SK-N-SH (cell line): ENCODE data around the gene OPA1. TPM values are rescaled to one million over a fixed set of nuclear protein-coding genes. Genes with fewer than 3 reads are reported as not detected.

ENCODE experiments used
- CTCF ChIA-PET: fragments of 300-600, 350-600 bp; formaldehyde crosslinking; extraction: SDS; loops from one replicate; lab custom pipeline; 2021; lab: Yijun Ruan, JAX
- POLR2A ChIA-PET: fragments of 350-600 bp; sonication (Branson Sonifier 250); formaldehyde crosslinking; extraction: SDS; loops from one replicate; lab custom pipeline; 2020; ENCODE audit warnings: antibody characterized with exemption, inconsistent platforms; lab: Yijun Ruan, JAX
- DNase-seq: peaks from one replicate; pipeline ENCODE4 v3.0.0; 2012
- H2AFZ ChIP-seq: fragments of 200-600 bp; sonication (generic); 2 replicates; pipeline ENCODE4 v1.8.1; 2016; ENCODE audit warnings: antibody characterized with exemption, mild to moderate bottlenecking, low read depth
- H3F3A ChIP-seq: fragments of 200-600 bp; sonication (generic); replicated peaks from 2 replicates; pipeline ENCODE3; 2016; ENCODE audit warnings: antibody characterized with exemption, mild to moderate bottlenecking; ENCODE audit not compliant: insufficient read depth
- H3K27ac ChIP-seq, 2 experiments: fragments of 200-500 bp in 1 of 2; fragments of 200-600 bp in 1 of 2; sonication (Bioruptor generic) in 1 of 2; sonication (generic), shearing (Covaris generic) in 1 of 2; 2 replicates each; pipeline versions ENCODE4 v1.5.1 to v1.6.1; 2014 to 2016; ENCODE audit warnings: low read depth in 2 of 2, inconsistent platforms in 1 of 2, low read length in 1 of 2, mild to moderate bottlenecking in 1 of 2, mixed read lengths in 1 of 2
- H3K27me3 ChIP-seq: fragments of 200-600 bp; sonication (generic), shearing (Covaris generic); 2 replicates; pipeline ENCODE4 v1.6.1; 2016; ENCODE audit warnings: mixed run types; ENCODE audit not compliant: insufficient read depth
- H3K36me3 ChIP-seq, 2 experiments: fragments of 200-500 bp in 1 of 2; fragments of 200-600 bp in 1 of 2; sonication (Bioruptor generic) in 1 of 2; sonication (generic) in 1 of 2; replicated peaks in 1 of 2; 2 replicates each; pipeline versions ENCODE3 to v1.5.1; 2014 to 2016; ENCODE audit warnings: low read length in 1 of 2, mild to moderate bottlenecking in 1 of 2; ENCODE audit not compliant: insufficient read depth in 2 of 2, control insufficient read depth in 1 of 2
- H3K4me1 ChIP-seq, 2 experiments: fragments of 200-500 bp in 1 of 2; fragments of 200-600 bp in 1 of 2; sonication (Bioruptor generic) in 1 of 2; sonication (generic), shearing (Covaris generic) in 1 of 2; 2 replicates each; pipeline versions ENCODE4 v1.5.1 to v1.6.1; 2014 to 2016; ENCODE audit warnings: low read depth in 1 of 2, low read length in 1 of 2, mixed run types in 1 of 2; ENCODE audit not compliant: insufficient read depth in 2 of 2, control insufficient read depth in 1 of 2
- H3K4me2 ChIP-seq: fragments of 200-600 bp; sonication (generic), shearing (Covaris generic); 2 replicates; pipeline ENCODE4 v1.6.1; 2017; ENCODE audit warnings: mixed run types
- H3K4me3 ChIP-seq, 2 experiments: fragments of 200-500 bp in 1 of 2; fragments of 200-600 bp in 1 of 2; sonication (Bioruptor generic) in 1 of 2; sonication (generic), shearing (Covaris generic) in 1 of 2; 2 replicates each; pipeline versions ENCODE4 v1.5.1 to v1.8.1; 2014 to 2016; ENCODE audit warnings: low read depth in 2 of 2, inconsistent platforms in 1 of 2, low read length in 1 of 2, mild to moderate bottlenecking in 1 of 2, mixed read lengths in 1 of 2, moderate library complexity in 1 of 2
- H3K79me2 ChIP-seq: fragments of 200-600 bp; sonication (generic); 2 replicates; pipeline ENCODE4 v1.8.1; 2017; ENCODE audit warnings: mild to moderate bottlenecking; ENCODE audit not compliant: insufficient read depth
- H3K9ac ChIP-seq: fragments of 200-600 bp; sonication (generic); 2 replicates; pipeline ENCODE4 v1.6.1; 2017; ENCODE audit warnings: mixed run types
- H3K9me2 ChIP-seq: fragments of 200-600 bp; sonication (generic); 2 replicates; pipeline ENCODE4 v1.6.1; 2017; ENCODE audit warnings: mixed run types
- H3K9me3 ChIP-seq: fragments of 200-600 bp; sonication (generic); 2 replicates; pipeline ENCODE4 v1.6.1; 2017; ENCODE audit warnings: mixed run types, mild to moderate bottlenecking, moderate library complexity
- H4K20me1 ChIP-seq: fragments of 200-600 bp; sonication (generic); 2 replicates; pipeline ENCODE4 v1.6.1; 2017; ENCODE audit warnings: mild to moderate bottlenecking, mixed run types; ENCODE audit not compliant: insufficient read depth
- ELF1 ChIP-seq: IDR thresholded peaks from 2 replicates; pipeline ENCODE4 v1.4.0; 2012
- EP300 ChIP-seq, 2 experiments: IDR thresholded peaks; 2 replicates each; pipeline versions ENCODE4 v1.4.0 to v1.6.1; 2012; ENCODE audit warnings: borderline replicate concordance in 1 of 2, low read depth in 1 of 2, low read length in 1 of 2
- EZH2phosphoT487 ChIP-seq: fragments of 200-600 bp; sonication (generic); IDR thresholded peaks from 2 replicates; pipeline ENCODE4 v1.6.1; 2017; ENCODE audit warnings: low read depth, mixed run types, mild to moderate bottlenecking, antibody characterized with exemption, moderate library complexity, borderline replicate concordance
- FOSL2 ChIP-seq: IDR thresholded peaks from 2 replicates; pipeline ENCODE4 v1.4.0; 2012; ENCODE audit warnings: low read depth, mild to moderate bottlenecking, moderate library complexity, borderline replicate concordance
- FOXJ3 ChIP-seq: sonication (generic); formaldehyde crosslinking; IDR thresholded peaks from 2 replicates; pipeline ENCODE4 v1.5.1; 2020; ENCODE audit warnings: mild to moderate bottlenecking, missing genetic modification reagents
- JUND ChIP-seq: IDR thresholded peaks from 2 replicates; pipeline ENCODE4 v1.4.0; 2012
- MEF2A ChIP-seq: IDR thresholded peaks from 2 replicates; pipeline ENCODE4 v1.4.0; 2012; ENCODE audit warnings: low read depth, borderline replicate concordance
- MXI1 ChIP-seq: IDR thresholded peaks from 2 replicates; pipeline ENCODE4 v1.6.1; 2012; ENCODE audit warnings: mild to moderate bottlenecking, low read depth, low read length, improper control_type of control experiment
- NFIC ChIP-seq: IDR thresholded peaks from 2 replicates; pipeline ENCODE4 v1.4.0; 2012; ENCODE audit warnings: borderline replicate concordance
- NRF1 ChIP-seq: IDR thresholded peaks from 2 replicates; pipeline ENCODE4 v1.6.1; 2012; ENCODE audit warnings: low read depth, mild to moderate bottlenecking, low read length
- POLR2AphosphoS5 ChIP-seq: IDR thresholded peaks from 2 replicates; pipeline ENCODE4 v1.6.1; 2012; ENCODE audit warnings: low read depth, low read length
- RAD21 ChIP-seq: IDR thresholded peaks from 2 replicates; pipeline ENCODE4 v1.6.1; 2012; ENCODE audit warnings: mild to moderate bottlenecking, low read length
- RCOR1 ChIP-seq: fragments of 150-350 bp; IDR thresholded peaks from 2 replicates; pipeline ENCODE4 v1.6.1; 2017; ENCODE audit warnings: antibody characterized with exemption, low read length
- RFX5 ChIP-seq: IDR thresholded peaks from 2 replicates; pipeline ENCODE4 v1.6.1; 2012; ENCODE audit warnings: mild to moderate bottlenecking, improper control_type of control experiment, low read length
- RXRA ChIP-seq: IDR thresholded peaks from 2 replicates; pipeline ENCODE4 v1.4.0; 2012; ENCODE audit warnings: low read depth, mild to moderate bottlenecking, borderline replicate concordance
- SIN3A ChIP-seq: IDR thresholded peaks from 2 replicates; pipeline ENCODE4 v1.6.1; 2012; ENCODE audit warnings: low read depth, mild to moderate bottlenecking, low read length, moderate library complexity, borderline replicate concordance
- SMC3 ChIP-seq: IDR thresholded peaks from 2 replicates; pipeline ENCODE4 v1.6.1; 2012; ENCODE audit warnings: low read depth, low read length, improper control_type of control experiment
- TAF1 ChIP-seq: IDR thresholded peaks from 2 replicates; pipeline ENCODE4 v1.6.1; 2012; ENCODE audit warnings: low read depth, mild to moderate bottlenecking, low read length, moderate library complexity, borderline replicate concordance
- TCF12 ChIP-seq: IDR thresholded peaks from 2 replicates; pipeline ENCODE4 v1.4.0; 2012
- TEAD4 ChIP-seq: IDR thresholded peaks from 2 replicates; pipeline ENCODE4 v1.4.0; 2012; ENCODE audit warnings: mild to moderate bottlenecking, borderline replicate concordance; ENCODE audit not compliant: insufficient read depth
- YY1 ChIP-seq: IDR thresholded peaks from 2 replicates; pipeline ENCODE4 v1.4.0; 2012; ENCODE audit warnings: low read depth, mild to moderate bottlenecking
- WGBS: methylation state at CpG from one replicate; pipeline ENCODE4 v1.1.6; 2017; ENCODE audit warnings: low lambda C conversion rate; 5-methylcytosine and 5-hydroxymethylcytosine counted together
- polyA plus RNA-seq, 3 experiments: library from polyadenylated mRNA; depleted of rRNA; stranded (reverse); fragments of >200 nt; gene quantifications; 2 replicates each; pipeline ENCODE4 v1.2.3, GENCODE V29; 2012
- TF ChIP-seq, protein P1 (sequence below): IDR thresholded peaks from 2 replicates; pipeline ENCODE4; 2012
- TF ChIP-seq, protein P2 (sequence below): fragments of 200-600 bp; sonication (generic); IDR thresholded peaks from 2 replicates; pipeline ENCODE4 v1.6.1; 2017; ENCODE audit warnings: antibody characterized with exemption, mild to moderate bottlenecking, moderate library complexity
- TF ChIP-seq, protein P3 (sequence below): fragments of 150-350 bp; IDR thresholded peaks from 2 replicates; pipeline ENCODE4 v1.6.1; 2016; ENCODE audit warnings: mild to moderate bottlenecking, low read depth, low read length
- TF ChIP-seq, protein P4 (sequence below): IDR thresholded peaks from 2 replicates; pipeline ENCODE4 v1.4.0; 2012; ENCODE audit warnings: low read depth, borderline replicate concordance

The OPA1 gene
- polyA plus RNA-seq, 1 of the 3 experiments (the other 2 are of a cell fraction): 11.4 TPM

DNA sequence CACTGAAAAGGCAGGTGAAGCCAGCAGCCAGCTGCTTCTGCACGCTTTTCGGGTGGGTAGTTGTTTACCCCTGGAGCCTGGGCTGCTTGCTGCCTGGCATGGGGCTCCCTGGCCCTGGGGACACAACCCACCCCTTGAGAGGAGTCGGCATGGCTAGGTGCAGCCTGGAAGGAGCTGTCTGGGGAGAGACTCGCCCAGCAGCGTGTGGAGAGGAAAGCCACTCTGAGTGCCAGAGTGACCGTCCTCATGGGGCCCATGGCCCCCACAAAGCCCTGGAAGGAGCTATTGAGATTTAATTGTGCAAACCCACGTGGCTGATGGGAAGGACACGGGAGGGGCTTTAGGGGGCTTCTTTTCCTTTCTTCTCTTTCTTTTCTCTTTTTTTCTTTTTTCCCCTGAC lies 137.5 kb downstream of the OPA1 start:
- Histone ChIP-seq H3K27ac (no peak overlapping the region), H3K79me2 (no peaks in the 10 kb centered on the region), H3K4me3 (no peak overlapping the region), H3K9me3 (no peaks in the 10 kb centered on the region), H3K4me2 (no peak overlapping the region), H3K27me3 (no peaks in the 10 kb centered on the region; the same call in 1 of the 2 replicates), H3K9me2 (no peaks in the 10 kb centered on the region), H2AFZ (no peak overlapping the region), H4K20me1 (no peaks in the 10 kb centered on the region), H3K4me1 (no peaks in the 10 kb centered on the region; a peak in 1 of 4 replicates), H3K9ac (no peak overlapping the region), H3K36me3 (no peaks in the 10 kb centered on the region), H3F3A (no peaks in the 10 kb centered on the region)
- ChIA-PET POLR2A (no interaction called here), CTCF (interaction anchor here (0.9 to 1.3 kb wide), 3 partner anchors 12 to 583 kb away, joined by 3 to 4 read pairs (median 3); no protein-coding TSS in a partner anchor)
- TF ChIP-seq SMC3 (no peak), NFIC (no peak), SIN3A (no peak), RCOR1 (no peak), YY1 (no peak), TAF1 (no peak), RAD21 (no peak), RXRA (no peak), ELF1 (no peak), TCF12 (no peak), FOSL2 (no peak), FOXJ3 (CRISPR knock-in tag) (no peak)
- TF ChIP-seq, protein P1, sequence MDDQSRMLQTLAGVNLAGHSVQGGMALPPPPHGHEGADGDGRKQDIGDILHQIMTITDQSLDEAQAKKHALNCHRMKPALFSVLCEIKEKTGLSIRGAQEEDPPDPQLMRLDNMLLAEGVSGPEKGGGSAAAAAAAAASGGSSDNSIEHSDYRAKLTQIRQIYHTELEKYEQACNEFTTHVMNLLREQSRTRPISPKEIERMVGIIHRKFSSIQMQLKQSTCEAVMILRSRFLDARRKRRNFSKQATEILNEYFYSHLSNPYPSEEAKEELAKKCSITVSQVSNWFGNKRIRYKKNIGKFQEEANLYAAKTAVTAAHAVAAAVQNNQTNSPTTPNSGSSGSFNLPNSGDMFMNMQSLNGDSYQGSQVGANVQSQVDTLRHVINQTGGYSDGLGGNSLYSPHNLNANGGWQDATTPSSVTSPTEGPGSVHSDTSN: no peak
- TF ChIP-seq, protein P2, sequence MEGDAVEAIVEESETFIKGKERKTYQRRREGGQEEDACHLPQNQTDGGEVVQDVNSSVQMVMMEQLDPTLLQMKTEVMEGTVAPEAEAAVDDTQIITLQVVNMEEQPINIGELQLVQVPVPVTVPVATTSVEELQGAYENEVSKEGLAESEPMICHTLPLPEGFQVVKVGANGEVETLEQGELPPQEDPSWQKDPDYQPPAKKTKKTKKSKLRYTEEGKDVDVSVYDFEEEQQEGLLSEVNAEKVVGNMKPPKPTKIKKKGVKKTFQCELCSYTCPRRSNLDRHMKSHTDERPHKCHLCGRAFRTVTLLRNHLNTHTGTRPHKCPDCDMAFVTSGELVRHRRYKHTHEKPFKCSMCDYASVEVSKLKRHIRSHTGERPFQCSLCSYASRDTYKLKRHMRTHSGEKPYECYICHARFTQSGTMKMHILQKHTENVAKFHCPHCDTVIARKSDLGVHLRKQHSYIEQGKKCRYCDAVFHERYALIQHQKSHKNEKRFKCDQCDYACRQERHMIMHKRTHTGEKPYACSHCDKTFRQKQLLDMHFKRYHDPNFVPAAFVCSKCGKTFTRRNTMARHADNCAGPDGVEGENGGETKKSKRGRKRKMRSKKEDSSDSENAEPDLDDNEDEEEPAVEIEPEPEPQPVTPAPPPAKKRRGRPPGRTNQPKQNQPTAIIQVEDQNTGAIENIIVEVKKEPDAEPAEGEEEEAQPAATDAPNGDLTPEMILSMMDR: no peak
- DNase-seq: no peak
- 63% methylated on average over 7 of the region's 8 CpGs for WGBS

DNA sequence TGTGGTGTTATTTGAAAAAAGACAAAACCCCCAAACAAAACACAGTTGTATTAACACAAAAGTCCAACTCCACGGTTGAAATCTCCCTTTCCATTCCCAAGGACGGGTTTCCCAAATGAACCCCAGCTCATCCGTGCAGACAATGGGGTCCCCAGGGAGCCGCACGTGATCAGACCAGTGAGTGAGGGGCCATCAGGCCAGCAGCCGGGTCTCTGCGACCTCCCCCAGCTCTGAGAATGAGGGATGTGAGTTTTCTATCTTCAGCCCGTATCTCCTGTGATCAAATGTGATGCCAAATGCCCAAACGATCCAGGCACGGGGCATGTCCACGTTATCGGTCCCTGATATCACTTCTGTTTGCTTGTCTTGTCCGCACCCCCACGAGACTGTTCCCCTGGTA lies 138.0 kb downstream of the OPA1 start:
- H2AFZ ChIP-seq: no peak overlapping the region
- no peak overlapping the region for H3K4me3 ChIP-seq
- no peak for DNase-seq
- ChIA-PET POLR2A (no interaction called here), CTCF (interaction anchor here (1.1 to 1.3 kb wide), 2 partner anchors 15 to 583 kb away, joined by 3 to 4 read pairs; no protein-coding TSS in a partner anchor)
- H3K9ac ChIP-seq: no peak overlapping the region
- no peaks in the 10 kb centered on the region; the same call in 1 of the 2 replicates for H3K27me3 ChIP-seq
- no peaks in the 10 kb centered on the region for H3K79me2 ChIP-seq
- no peaks in the 10 kb centered on the region for H4K20me1 ChIP-seq
- H3K36me3 ChIP-seq: no peaks in the 10 kb centered on the region
- WGBS: 76% methylated on average over 14 of the region's 14 CpGs
- no peak overlapping the region for H3K4me2 ChIP-seq
- no peaks in the 10 kb centered on the region; a peak in 1 of 4 replicates for H3K4me1 ChIP-seq
- no peak overlapping the region for H3K27ac ChIP-seq
- no peaks in the 10 kb centered on the region for H3K9me3 ChIP-seq
- no peaks in the 10 kb centered on the region for H3F3A ChIP-seq
- H3K9me2 ChIP-seq: no peaks in the 10 kb centered on the region
- TF ChIP-seq EP300 (IDR thresholded peaks at IDR 0.05; ENCODE audit: borderline replicate concordance in 1 of 2, low read depth in 1 of 2, low read length in 1 of 2) (no peak), SIN3A (no peak), ELF1 (no peak), RFX5 (no peak), TCF12 (no peak), TEAD4 (no peak), MXI1 (no peak), RCOR1 (no peak), EZH2phosphoT487 (no peak), JUND (no peak), POLR2AphosphoS5 (no peak), MEF2A (no peak), FOXJ3 (CRISPR knock-in tag) (no peak), NRF1 (no peak)
- TF ChIP-seq, protein P3, sequence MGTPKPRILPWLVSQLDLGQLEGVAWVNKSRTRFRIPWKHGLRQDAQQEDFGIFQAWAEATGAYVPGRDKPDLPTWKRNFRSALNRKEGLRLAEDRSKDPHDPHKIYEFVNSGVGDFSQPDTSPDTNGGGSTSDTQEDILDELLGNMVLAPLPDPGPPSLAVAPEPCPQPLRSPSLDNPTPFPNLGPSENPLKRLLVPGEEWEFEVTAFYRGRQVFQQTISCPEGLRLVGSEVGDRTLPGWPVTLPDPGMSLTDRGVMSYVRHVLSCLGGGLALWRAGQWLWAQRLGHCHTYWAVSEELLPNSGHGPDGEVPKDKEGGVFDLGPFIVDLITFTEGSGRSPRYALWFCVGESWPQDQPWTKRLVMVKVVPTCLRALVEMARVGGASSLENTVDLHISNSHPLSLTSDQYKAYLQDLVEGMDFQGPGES: no peak
- TF ChIP-seq, protein P1: no peak
- TF ChIP-seq, protein P4, sequence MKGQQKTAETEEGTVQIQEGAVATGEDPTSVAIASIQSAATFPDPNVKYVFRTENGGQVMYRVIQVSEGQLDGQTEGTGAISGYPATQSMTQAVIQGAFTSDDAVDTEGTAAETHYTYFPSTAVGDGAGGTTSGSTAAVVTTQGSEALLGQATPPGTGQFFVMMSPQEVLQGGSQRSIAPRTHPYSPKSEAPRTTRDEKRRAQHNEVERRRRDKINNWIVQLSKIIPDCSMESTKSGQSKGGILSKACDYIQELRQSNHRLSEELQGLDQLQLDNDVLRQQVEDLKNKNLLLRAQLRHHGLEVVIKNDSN: no peak
- TF ChIP-seq, all 33 proteins: peak for 0
